ENCODE data around the gene CEACAM4.
A peak's percentile ranks its signal among the peaks of the same experiment; 100 is the strongest.
"Not testable (repeated sequence)": the region's sequence is repeated elsewhere in the genome, so short reads cannot be mapped to it uniquely, and the experiment has no call there.

Gene CEACAM4

DNA sequence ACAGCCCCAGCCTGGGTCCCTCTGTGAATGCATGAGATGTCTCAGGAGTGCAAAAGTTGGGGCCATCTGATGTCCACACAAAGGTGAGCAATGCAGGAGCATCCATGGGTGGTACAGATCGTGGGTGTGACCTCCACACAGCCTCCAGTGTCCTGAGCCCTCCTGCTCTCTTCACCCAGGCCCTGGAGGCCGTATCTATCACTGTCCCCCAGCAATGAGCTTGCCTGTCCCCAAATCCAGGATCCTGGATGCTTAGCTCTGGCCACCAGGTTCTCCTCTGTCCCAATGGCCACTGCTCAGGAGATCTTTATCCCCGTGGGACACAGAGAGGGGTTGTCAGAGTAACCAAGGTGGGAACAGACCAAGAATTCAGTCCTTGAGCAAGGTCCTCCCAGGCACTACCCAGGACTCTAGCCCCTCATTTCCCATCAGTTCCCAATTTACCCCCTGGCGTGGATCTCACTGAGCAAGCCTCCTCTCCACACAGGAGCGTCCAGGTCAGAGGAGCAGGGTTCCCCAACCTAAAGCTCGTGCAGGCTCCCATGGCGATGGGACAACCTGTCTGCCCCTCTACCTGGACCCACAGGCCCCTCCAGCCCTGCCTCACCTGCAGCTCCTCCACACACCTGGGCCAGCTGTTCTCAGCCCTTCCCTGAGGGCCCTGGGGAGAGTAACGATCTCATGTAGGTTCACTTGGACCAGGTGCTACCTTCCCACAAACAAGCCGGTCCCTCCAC is 39.6 kb downstream of the CEACAM4 start:
- DNase-seq (ENCODE audit: extremely low read depth in 1 of 2, low read depth in 1 of 2) = no peak

DNA sequence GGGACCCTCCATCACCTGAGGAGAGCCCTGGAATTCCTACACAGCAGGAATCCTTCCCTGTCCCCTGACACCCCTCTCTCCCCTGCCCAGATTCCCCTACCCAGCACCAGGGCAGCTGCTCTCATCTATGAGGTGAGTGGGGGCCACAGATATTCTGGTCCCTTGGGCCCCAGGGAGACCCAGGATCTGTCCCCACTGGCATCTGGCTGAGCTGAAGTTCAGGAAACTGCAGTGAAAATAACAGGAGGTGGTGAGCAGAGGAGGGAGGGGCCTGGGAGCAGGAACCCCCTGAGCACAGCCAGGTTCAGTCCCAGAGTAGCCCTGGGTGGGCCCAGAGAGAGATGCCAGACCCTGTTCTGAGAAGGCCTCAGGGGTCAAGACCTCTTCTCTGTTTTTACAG is 40.8 kb downstream of the CEACAM4 start:
- DNase-seq (ENCODE audit: extremely low read depth in 1 of 2, low read depth in 1 of 2) = no peak

DNA sequence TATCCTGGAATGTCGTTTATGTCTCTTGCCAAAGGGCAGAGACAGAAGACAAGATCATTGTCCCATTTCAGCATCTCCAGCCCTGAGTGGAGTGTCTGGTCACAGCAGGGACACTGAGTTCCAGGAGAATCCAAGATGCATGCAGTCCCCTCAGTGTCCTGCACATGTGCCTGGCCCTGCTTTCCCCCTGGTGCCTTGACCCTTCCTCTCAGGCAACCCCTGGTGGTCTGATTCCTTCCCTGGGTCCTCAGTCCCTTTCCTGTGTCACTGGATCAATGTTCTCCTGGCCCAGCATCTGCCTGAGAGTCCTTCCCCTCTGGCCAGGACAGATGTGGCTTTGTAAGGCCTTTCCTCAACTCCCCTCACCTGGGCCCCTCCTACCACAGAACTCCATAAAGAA is 41.9 kb downstream of the CEACAM4 start:
- no peak for DNase-seq (ENCODE audit: extremely low read depth in 1 of 2, low read depth in 1 of 2)

- no peak for DNase-seq (ENCODE audit: extremely low read depth in 1 of 2, low read depth in 1 of 2)
Measured at GRCh38 chr19:41584260-41584810, 42.5 kb downstream of the CEACAM4 start.

GRCh38 chr19:41582577-41583182 is 44.2 kb downstream of the CEACAM4 start:
- DNase-seq (ENCODE audit: extremely low read depth in 1 of 2, low read depth in 1 of 2) = not testable (repeated sequence)

- DNase-seq (ENCODE audit: extremely low read depth in 1 of 2, low read depth in 1 of 2) = not testable (repeated sequence)
Measured at GRCh38 chr19:41581068-41581467, 45.8 kb downstream of the CEACAM4 start.

GRCh38 chr19:41578886-41579285 is 48.0 kb downstream of the CEACAM4 start:
- no peak for DNase-seq (ENCODE audit: extremely low read depth in 1 of 2, low read depth in 1 of 2)

GRCh38 chr19:41577833-41578232 is 49.0 kb downstream of the CEACAM4 start:
- DNase-seq (ENCODE audit: extremely low read depth in 1 of 2, low read depth in 1 of 2) = no peak

DNA sequence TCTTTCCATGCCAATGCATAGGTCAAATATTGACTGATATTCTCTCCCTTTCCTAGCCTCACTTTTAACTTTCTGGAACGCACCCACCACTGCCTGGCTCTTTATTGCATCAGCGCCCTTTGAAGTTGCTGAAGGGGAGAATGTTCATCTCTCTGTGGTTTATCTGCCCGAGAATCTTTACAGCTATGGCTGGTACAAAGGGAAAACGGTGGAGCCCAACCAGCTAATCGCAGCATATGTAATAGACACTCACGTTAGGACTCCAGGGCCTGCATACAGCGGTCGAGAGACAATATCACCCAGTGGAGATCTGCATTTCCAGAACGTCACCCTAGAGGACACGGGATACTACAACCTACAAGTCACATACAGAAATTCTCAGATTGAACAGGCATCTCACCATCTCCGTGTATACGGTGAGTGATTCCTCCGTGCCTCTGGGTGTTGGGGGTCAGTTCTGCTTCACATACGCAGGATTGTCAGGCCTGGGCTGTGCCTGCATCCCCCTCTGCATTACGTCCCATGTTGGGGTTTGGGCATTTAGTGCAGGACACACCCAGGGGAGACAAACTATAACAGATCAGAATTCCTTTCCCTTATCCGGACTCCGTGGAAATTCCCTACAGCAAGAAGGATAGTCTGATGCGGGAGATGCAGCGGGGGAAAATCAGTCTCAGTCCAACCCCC is 49.6 kb downstream of the CEACAM4 start:
- DNase-seq (ENCODE audit: extremely low read depth in 1 of 2, low read depth in 1 of 2) = no peak

DNA sequence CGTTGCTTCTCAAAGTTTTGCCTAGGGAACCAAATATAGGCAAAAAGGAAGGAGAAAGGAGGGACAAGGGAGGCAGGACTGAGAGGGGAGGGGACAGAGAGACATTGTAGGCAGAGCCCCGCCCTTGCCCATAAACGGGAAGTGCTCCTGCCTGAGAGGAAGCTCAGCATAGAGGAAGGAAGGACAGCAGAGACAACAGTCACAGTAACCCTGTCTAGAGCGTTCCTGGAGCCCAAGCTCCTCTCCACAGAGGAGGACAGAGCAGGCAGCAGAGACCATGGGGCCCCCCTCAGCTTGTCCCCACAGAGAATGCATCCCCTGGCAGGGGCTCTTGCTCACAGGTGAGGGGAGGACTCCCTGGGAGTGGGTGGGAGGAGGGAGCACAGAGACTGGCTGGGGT is 50.9 kb downstream of the CEACAM4 start, which contains the start of gene CEACAM21:
TSS of gene CEACAM21 (plus strand) at position 169 of the 400 bp plus-strand sequence. CDS start at position 278, 109 bp downstream.
- no peak for DNase-seq (ENCODE audit: extremely low read depth in 1 of 2, low read depth in 1 of 2)

DNA sequence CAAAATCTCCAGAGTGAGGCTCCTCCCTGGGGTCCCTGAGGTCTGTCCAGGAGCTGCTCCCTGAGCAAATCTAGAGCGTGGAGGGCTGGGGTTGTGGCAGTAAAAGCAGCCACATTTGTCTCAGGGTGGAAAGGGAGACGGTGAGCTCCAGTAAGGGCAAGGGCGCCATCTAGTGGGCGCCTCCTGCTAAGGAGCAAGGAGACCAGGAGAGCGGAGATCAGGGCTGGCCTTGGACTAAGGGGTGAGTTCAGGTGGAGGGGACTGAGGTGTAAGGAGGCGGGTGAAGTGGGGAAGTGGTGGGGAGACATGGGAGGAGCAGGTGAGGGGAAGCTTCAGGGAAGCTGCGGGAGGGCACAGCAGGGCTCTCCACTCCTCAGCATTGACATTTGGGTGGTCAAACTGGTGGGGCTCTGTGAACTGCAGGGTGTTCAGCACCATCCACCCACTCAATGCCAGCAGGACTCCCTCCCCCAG is 56.2 kb downstream of the CEACAM4 start:
- peak; percentile 61 to 76 for DNase-seq (ENCODE audit: extremely low read depth in 1 of 2, low read depth in 1 of 2)

DNA sequence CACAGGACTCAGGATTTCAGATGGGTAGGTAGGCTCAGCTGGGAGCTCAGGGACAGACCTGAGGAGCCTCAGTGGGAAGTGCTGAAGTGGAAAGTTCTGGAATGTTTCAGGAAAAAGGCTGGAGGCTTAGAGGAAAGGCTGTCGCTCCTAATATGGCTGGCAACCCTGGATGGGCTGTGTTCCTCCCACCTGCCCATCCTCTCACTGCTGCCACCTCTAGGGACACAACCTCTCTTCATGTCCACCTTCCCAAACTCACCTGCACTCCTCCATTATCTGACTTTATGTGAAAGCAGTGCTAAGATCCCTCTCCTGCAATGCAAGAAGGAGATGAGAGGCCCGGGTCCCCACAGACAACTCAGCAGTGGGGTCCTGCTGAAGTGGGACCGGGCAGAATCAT is 56.7 kb downstream of the CEACAM4 start:
- no peak for DNase-seq (ENCODE audit: extremely low read depth in 1 of 2, low read depth in 1 of 2)

- no peak for DNase-seq (ENCODE audit: extremely low read depth in 1 of 2, low read depth in 1 of 2)
Measured at GRCh38 chr19:41569481-41570150, 57.3 kb downstream of the CEACAM4 start.

All from activated CD8-positive, alpha-beta memory T cell treated with anti-CD3 and anti-CD28 coated beads for 1 hour (primary cell).